ENCODE data around the gene BIRC5. TPM values are rescaled to one million over a fixed set of nuclear protein-coding genes. Genes with fewer than 3 reads are reported as not detected.
A peak's percentile ranks its signal among the peaks of the same experiment; 100 is the strongest.
"Not testable (repeated sequence)": the region's sequence is repeated elsewhere in the genome, so short reads cannot be mapped to it uniquely, and the experiment has no call there.

Gene BIRC5
- total RNA-seq, 4 donors from 2014 or later, result under 0.01 to 2.0 (median 0.13) TPM; not detected in 1

- no peak overlapping the region for H3K27ac ChIP-seq (replicated peaks in 1 of 4)
- 88% methylated on average over 2 of the region's 2 CpGs for WGBS
- TF ChIP-seq CTCF (IDR thresholded peaks at IDR 0.05), result no peak
- no peak for TF ChIP-seq EP300 (IDR thresholded peaks at IDR 0.05)
- no peak for TF ChIP-seq POLR2A (IDR thresholded peaks at IDR 0.05; ENCODE audit: low read depth)
- no peak for TF ChIP-seq POLR2AphosphoS5 (IDR thresholded peaks at IDR 0.05)
- H3K27me3 ChIP-seq, result peaks cover 0 to 39% (median 22%) of the 10 kb centered on the region in 4 donors
- no peaks in the 10 kb centered on the region for H3K9me3 ChIP-seq
- intact Hi-C loops (cut with DNase I), result no loop called here
- H3K36me3 ChIP-seq, result no peaks in the 10 kb centered on the region
- no peak overlapping the region for H3K4me3 ChIP-seq
- DNase-seq (ENCODE audit: extremely low spot score), result no peak
- peaks cover 4 to 18% (median 12%) of the 10 kb centered on the region in 4 donors for H3K4me1 ChIP-seq
Measured at GRCh38 chr17:78232859-78233173, 18.8 kb downstream of the BIRC5 start.

GRCh38 chr17:78233678-78234077 lies 19.6 kb downstream of the BIRC5 start:
- intact Hi-C loops (cut with DNase I), result no loop called here
- H3K36me3 ChIP-seq, result no peaks in the 10 kb centered on the region
- no peak overlapping the region for H3K4me3 ChIP-seq
- peaks cover 4 to 18% (median 12%) of the 10 kb centered on the region in 4 donors for H3K4me1 ChIP-seq
- no peaks in the 10 kb centered on the region for H3K9me3 ChIP-seq
- H3K27ac ChIP-seq (replicated peaks in 1 of 4), result no peak overlapping the region
- no peak for DNase-seq (ENCODE audit: extremely low spot score)
- 91% methylated on average over 10 of the region's 10 CpGs for WGBS
- TF ChIP-seq CTCF (IDR thresholded peaks at IDR 0.05), result no peak
- TF ChIP-seq POLR2AphosphoS5 (IDR thresholded peaks at IDR 0.05), result no peak
- no peak for TF ChIP-seq POLR2A (IDR thresholded peaks at IDR 0.05; ENCODE audit: low read depth)
- TF ChIP-seq EP300 (IDR thresholded peaks at IDR 0.05), result no peak
- peaks cover 0 to 39% (median 22%) of the 10 kb centered on the region in 4 donors for H3K27me3 ChIP-seq

GRCh38 chr17:78234261-78234865 lies 20.3 kb downstream of the BIRC5 start:
- Histone ChIP-seq H3K9me3 (no peaks in the 10 kb centered on the region), H3K4me1 (peaks cover 4 to 18% (median 12%) of the 10 kb centered on the region in 4 donors), H3K27ac (replicated peaks in 1 of 4) (peak overlapping the region in 1 of 4 donors; percentile 20), H3K4me3 (no peak overlapping the region), H3K36me3 (no peaks in the 10 kb centered on the region), H3K27me3 (peaks cover 0 to 39% (median 22%) of the 10 kb centered on the region in 4 donors)
- no peak for TF ChIP-seq POLR2A (IDR thresholded peaks at IDR 0.05; ENCODE audit: low read depth)
- TF ChIP-seq EP300 (IDR thresholded peaks at IDR 0.05), result no peak
- TF ChIP-seq POLR2AphosphoS5 (IDR thresholded peaks at IDR 0.05), result no peak
- no peak for TF ChIP-seq CTCF (IDR thresholded peaks at IDR 0.05)
- intact Hi-C loops (cut with DNase I), result no loop called here
- DNase-seq (ENCODE audit: extremely low spot score), result no peak
- WGBS, result 82% methylated on average over 10 of the region's 17 CpGs

GRCh38 chr17:78235022-78235421 lies 21.0 kb downstream of the BIRC5 start:
- DNase-seq (ENCODE audit: extremely low spot score), result not testable (repeated sequence)

GRCh38 chr17:78235885-78236284 lies 21.8 kb downstream of the BIRC5 start:
- no peak for DNase-seq (ENCODE audit: extremely low spot score)
- H3K4me1 ChIP-seq, result peaks cover 4 to 18% (median 12%) of the 10 kb centered on the region in 4 donors
- no peak for TF ChIP-seq POLR2AphosphoS5 (IDR thresholded peaks at IDR 0.05)
- no peak for TF ChIP-seq POLR2A (IDR thresholded peaks at IDR 0.05; ENCODE audit: low read depth)
- TF ChIP-seq CTCF (IDR thresholded peaks at IDR 0.05), result no peak
- TF ChIP-seq EP300 (IDR thresholded peaks at IDR 0.05), result no peak
- no peaks in the 10 kb centered on the region for H3K36me3 ChIP-seq
- 81% methylated on average over 4 of the region's 8 CpGs for WGBS
- H3K27me3 ChIP-seq, result peaks cover 0 to 30% (median 17%) of the 10 kb centered on the region in 4 donors
- H3K9me3 ChIP-seq, result no peaks in the 10 kb centered on the region
- intact Hi-C loops (cut with DNase I), result no loop called here
- no peak overlapping the region for H3K27ac ChIP-seq (replicated peaks in 1 of 4)
- no peak overlapping the region for H3K4me3 ChIP-seq

More at GRCh38 chr17:78235022-78235421, 21.0 kb downstream of the BIRC5 start:
- peak in 1 of 2 donors; percentile 33 for TF ChIP-seq POLR2AphosphoS5 (IDR thresholded peaks at IDR 0.05)
- peak overlapping the region in 1 of 4 donors; percentile 20 for H3K27ac ChIP-seq (replicated peaks in 1 of 4)
- intact Hi-C loops (cut with DNase I); H3K9me3 ChIP-seq; H3K36me3 ChIP-seq; H3K4me3 ChIP-seq: not testable (repeated sequence)
- peaks cover 4 to 18% (median 12%) of the 10 kb centered on the region in 4 donors for H3K4me1 ChIP-seq
- peaks cover 0 to 39% (median 22%) of the 10 kb centered on the region in 4 donors for H3K27me3 ChIP-seq
- 86% methylated on average over 6 of the region's 6 CpGs for WGBS
